PC-9 (cell line): ENCODE measurements around the gene CYB5A. TPM values are rescaled to one million over a fixed set of nuclear protein-coding genes. Genes with fewer than 3 reads are reported as not detected.
A peak's percentile ranks its signal among the peaks of the same experiment; 100 is the strongest.

ENCODE experiments used
- BruUV-seq: library from RNA; stranded (reverse); fragments of 400-500 nt; replicated peaks from 2 replicates; lab custom pipeline; 2021; lab: Mats Ljungman, UMichigan
- CTCF ChIA-PET: fragments of 300-600 bp; sonication (Branson Sonifier 250); formaldehyde crosslinking; loops from one replicate; lab custom pipeline; 2022; ENCODE audit warnings: antibody characterized with exemption; lab: Charles Lee
- POLR2A ChIA-PET: fragments of 300-600 bp; sonication (Branson Sonifier 250); formaldehyde crosslinking; loops from one replicate; lab custom pipeline; 2022; ENCODE audit warnings: antibody characterized with exemption; ENCODE audit not compliant: unreplicated experiment; lab: Charles Lee
- DNase-seq, 2 experiments: peaks; one replicate each; pipeline versions ENCODE4 v3.0.0 to v3.0.0-alpha.2; 2015 to 2022; ENCODE audit warnings: mixed read lengths in 1 of 2
- H2AFZ ChIP-seq: fragments of 200-600 bp; sonication (generic); 2 replicates; pipeline ENCODE4 v1.8.1; 2017; ENCODE audit warnings: antibody characterized with exemption
- H3F3A ChIP-seq: fragments of 200-600 bp; sonication (generic); 2 replicates; pipeline ENCODE4 v1.8.1; 2017; ENCODE audit warnings: antibody characterized with exemption, mild to moderate bottlenecking, low read depth; ENCODE audit not compliant: insufficient read depth
- H3K27ac ChIP-seq: fragments of 200-600 bp; sonication (generic); 2 replicates; pipeline ENCODE4 v1.6.1; 2016; ENCODE audit warnings: mixed run types
- H3K27me3 ChIP-seq: fragments of 200-600 bp; sonication (generic); 2 replicates; pipeline ENCODE4 v1.6.1; 2016; ENCODE audit warnings: low read depth, mixed run types; ENCODE audit not compliant: insufficient read depth
- H3K36me3 ChIP-seq: fragments of 200-600 bp; sonication (generic); 2 replicates; pipeline ENCODE4 v1.6.1; 2016; ENCODE audit warnings: low read depth, mixed run types
- H3K4me1 ChIP-seq: fragments of 200-600 bp; sonication (generic); replicated peaks from 2 replicates; pipeline ENCODE4 v1.6.1; 2016; ENCODE audit warnings: mixed run types; ENCODE audit not compliant: insufficient read depth
- H3K4me2 ChIP-seq: fragments of 200-600 bp; sonication (generic); 2 replicates; pipeline ENCODE4 v1.6.1; 2017; ENCODE audit warnings: mixed run types
- H3K4me3 ChIP-seq: fragments of 200-600 bp; sonication (generic); 2 replicates; pipeline ENCODE4 v1.6.1; 2016; ENCODE audit warnings: mixed run types
- H3K79me2 ChIP-seq: fragments of 200-600 bp; sonication (generic); 2 replicates; pipeline ENCODE4 v1.6.1; 2017; ENCODE audit warnings: low read depth, mixed run types
- H3K9me2 ChIP-seq: fragments of 200-600 bp; sonication (generic); 2 replicates; pipeline ENCODE4 v1.8.1; 2017; ENCODE audit warnings: mild to moderate bottlenecking; ENCODE audit not compliant: insufficient read depth
- H3K9me3 ChIP-seq: fragments of 200-600 bp; sonication (generic); 2 replicates; pipeline ENCODE4 v1.8.1; 2016; ENCODE audit warnings: low read depth; ENCODE audit not compliant: insufficient read depth
- H4K20me1 ChIP-seq: fragments of 200-600 bp; sonication (generic); 2 replicates; pipeline ENCODE4 v1.8.1; 2017; ENCODE audit not compliant: insufficient read depth
- EZH2 ChIP-seq: fragments of 200-600 bp; sonication (generic); IDR thresholded peaks from 2 replicates; pipeline ENCODE4 v1.8.0; 2017; ENCODE audit warnings: antibody characterized with exemption, low read depth
- intact Hi-C: fragments of 100-400 bp; cut with micrococcal nuclease; formaldehyde crosslinking; loops from one replicate; pipeline ENCODE4 v1.10.0; 2022; ENCODE audit not compliant: unreplicated experiment
- total RNA-seq: library from RNA; stranded (reverse); gene quantifications from 2 replicates; pipeline ENCODE4 v1.2.3, GENCODE V29; 2021
- TF ChIP-seq, protein P1 (sequence below): fragments of 200-600 bp; sonication (generic); conservative IDR thresholded peaks from 2 replicates; pipeline ENCODE4 v1.6.1; 2017; ENCODE audit warnings: mixed run types, antibody characterized with exemption, mild to moderate bottlenecking, moderate library complexity

CYB5A gene
- total RNA-seq, 1 experiment from 2014 or later: 109 TPM

DNA sequence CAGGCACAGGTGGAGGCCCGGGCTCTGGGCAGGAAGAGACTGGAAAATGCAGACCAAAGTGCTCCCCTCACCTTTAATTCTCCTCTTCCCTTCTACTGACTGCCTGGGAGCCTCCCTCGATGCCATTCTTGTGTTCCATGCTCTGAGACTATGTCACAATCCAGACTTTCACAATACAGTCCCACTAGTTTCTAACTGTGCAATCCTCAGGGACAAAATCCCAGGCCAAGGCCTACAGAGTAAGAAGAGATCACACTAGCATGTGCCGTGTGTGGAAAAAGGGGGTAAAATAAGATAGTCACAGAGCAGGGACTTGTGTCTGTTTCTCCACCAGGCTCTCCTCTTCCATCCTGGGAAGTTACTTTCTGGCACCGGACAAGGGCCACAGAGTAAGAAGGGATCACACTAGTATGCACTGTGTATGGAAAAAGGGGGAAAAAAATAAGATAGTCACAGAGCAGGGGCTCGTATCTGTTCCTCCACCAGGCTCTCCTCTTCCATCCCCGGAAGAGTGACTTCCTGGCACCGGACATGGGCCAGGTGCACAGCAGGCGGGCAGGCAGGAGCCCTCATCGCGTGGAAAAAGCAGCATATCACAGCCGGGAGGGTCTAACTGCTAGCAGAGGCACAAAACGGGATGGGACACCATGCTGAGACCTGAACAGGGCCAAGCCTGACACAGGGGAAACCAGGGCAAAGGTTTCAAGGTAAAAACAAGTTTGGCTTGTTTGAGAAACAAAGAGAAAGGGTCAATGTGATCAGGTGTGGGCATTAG lies 9.6 kb downstream of the CYB5A start:
- H3K9me2 ChIP-seq: no peaks in the 10 kb centered on the region
- peak overlapping the region; percentile 45 for H3K4me3 ChIP-seq
- peak; percentile 23 to 86 for DNase-seq
- H4K20me1 ChIP-seq: no peaks in the 10 kb centered on the region
- peak overlapping the region; percentile 83 for H3K4me2 ChIP-seq
- no peaks in the 10 kb centered on the region for H3K36me3 ChIP-seq
- H3F3A ChIP-seq: peaks cover 22% of the 10 kb centered on the region; the same call in 1 of the 2 replicates
- no peaks in the 10 kb centered on the region for H3K9me3 ChIP-seq
- intact Hi-C loops: no loop called here
- BruUV-seq: no TSS peak
- H2AFZ ChIP-seq: peak overlapping the region; percentile 69
- POLR2A ChIA-PET: no interaction called here
- H3K4me1 ChIP-seq: peaks cover 64% of the 10 kb centered on the region
- H3K79me2 ChIP-seq: peaks cover 97% of the 10 kb centered on the region
- CTCF ChIA-PET: interaction anchor here (0.6 kb wide), 1 partner anchor 967 kb away, joined by 4 read pairs; no protein-coding TSS in a partner anchor
- TF ChIP-seq EZH2: no peak
- TF ChIP-seq, protein P1, sequence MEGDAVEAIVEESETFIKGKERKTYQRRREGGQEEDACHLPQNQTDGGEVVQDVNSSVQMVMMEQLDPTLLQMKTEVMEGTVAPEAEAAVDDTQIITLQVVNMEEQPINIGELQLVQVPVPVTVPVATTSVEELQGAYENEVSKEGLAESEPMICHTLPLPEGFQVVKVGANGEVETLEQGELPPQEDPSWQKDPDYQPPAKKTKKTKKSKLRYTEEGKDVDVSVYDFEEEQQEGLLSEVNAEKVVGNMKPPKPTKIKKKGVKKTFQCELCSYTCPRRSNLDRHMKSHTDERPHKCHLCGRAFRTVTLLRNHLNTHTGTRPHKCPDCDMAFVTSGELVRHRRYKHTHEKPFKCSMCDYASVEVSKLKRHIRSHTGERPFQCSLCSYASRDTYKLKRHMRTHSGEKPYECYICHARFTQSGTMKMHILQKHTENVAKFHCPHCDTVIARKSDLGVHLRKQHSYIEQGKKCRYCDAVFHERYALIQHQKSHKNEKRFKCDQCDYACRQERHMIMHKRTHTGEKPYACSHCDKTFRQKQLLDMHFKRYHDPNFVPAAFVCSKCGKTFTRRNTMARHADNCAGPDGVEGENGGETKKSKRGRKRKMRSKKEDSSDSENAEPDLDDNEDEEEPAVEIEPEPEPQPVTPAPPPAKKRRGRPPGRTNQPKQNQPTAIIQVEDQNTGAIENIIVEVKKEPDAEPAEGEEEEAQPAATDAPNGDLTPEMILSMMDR: no peak
- peak overlapping the region; percentile 87 for H3K27ac ChIP-seq
- no peaks in the 10 kb centered on the region for H3K27me3 ChIP-seq

DNA sequence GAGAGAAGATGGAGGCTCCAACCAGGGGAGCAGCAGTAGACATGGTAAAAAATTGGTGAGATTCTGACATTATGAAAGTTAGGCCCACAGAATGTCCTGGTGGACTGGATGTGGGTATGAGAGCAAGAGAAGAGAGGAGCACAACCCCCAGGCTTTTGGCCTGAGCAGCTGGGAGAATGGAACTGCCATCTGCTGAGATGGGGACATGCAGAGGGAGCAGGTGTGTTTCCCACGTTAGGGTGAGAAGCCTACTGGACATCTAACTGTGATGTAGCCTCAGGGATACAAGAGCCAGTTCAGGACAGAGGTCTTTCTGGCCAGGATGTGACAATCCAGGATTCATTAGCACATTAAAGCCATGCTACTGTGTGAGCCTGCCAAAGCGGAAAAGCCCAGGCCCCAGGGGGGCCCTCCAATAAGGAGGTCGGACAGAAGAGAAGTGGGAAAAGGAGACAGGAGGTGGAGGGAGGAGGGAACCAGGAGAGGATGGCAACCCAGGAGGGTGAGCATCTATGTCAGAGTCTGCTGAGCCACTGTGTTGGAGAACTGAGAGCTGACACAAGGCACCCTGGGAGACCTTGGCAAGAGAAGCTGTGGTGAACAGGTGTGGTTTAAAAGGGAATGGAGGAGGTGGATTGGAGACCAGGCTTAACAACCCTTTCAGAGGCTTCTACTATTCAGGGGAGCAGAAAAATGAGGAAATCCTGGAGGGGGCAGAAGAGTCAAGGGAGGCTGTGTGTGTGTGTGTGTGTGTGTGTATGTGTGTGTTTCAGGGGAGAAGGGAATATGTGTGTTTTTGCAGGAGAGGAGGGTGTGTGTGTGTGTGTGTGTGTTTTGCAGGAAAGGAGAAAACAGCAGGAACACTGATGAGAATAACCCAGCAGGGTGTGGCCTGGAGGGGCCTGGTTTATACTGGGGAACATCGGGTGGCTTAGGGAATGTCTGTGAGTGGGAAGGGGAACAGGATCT lies 10.5 kb downstream of the CYB5A start:
- Histone ChIP-seq H3K79me2 (peaks cover 96% of the 10 kb centered on the region), H3K36me3 (no peaks in the 10 kb centered on the region), H3F3A (peaks cover 22% of the 10 kb centered on the region; the same call in 1 of the 2 replicates), H4K20me1 (no peaks in the 10 kb centered on the region), H3K4me2 (peak overlapping the region; percentile 83), H2AFZ (peak overlapping the region; percentile 69), H3K27ac (peak overlapping the region; percentile 87), H3K27me3 (no peaks in the 10 kb centered on the region), H3K4me1 (peaks cover 55% of the 10 kb centered on the region), H3K4me3 (peak overlapping the region; percentile 45; the same call in 1 of the 2 replicates), H3K9me2 (no peaks in the 10 kb centered on the region), H3K9me3 (no peaks in the 10 kb centered on the region)
- TF ChIP-seq EZH2: no peak
- TF ChIP-seq, protein P1: no peak
- intact Hi-C loops: no loop called here
- ChIA-PET CTCF (interaction anchor here (0.6 kb wide), 1 partner anchor 968 kb away, joined by 4 read pairs; no protein-coding TSS in a partner anchor), POLR2A (no interaction called here)
- no peak for DNase-seq
- BruUV-seq: no TSS peak

DNA sequence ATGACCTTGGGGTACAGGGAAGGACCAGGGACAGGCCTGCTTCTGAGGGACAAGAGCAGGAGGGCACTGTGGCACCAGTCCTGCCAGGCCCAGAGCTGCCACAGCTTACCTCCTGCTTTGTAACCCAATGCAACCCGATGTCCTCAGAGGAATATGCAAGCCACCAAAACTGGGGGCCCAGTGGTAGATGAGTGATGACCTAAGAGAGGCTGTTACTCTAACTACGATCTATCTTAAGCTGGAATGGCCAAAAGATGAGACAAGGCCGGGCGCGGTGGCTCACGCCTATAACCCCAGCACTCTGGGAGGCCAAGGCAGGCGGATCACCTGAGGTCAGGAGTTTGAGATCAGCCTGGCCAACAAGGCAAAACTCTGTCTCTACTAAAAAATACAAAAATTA lies 12.8 kb downstream of the CYB5A start:
- intact Hi-C loops: no loop called here
- no TSS peak for BruUV-seq

More for the DNA sequence above, 12.8 kb downstream of the CYB5A start:
- H3K27ac ChIP-seq: no peak overlapping the region
- POLR2A ChIA-PET: no interaction called here
- CTCF ChIA-PET: no interaction called here
- no peaks in the 10 kb centered on the region for H4K20me1 ChIP-seq
- DNase-seq: no peak
- no peaks in the 10 kb centered on the region for H3K9me2 ChIP-seq
- no peaks in the 10 kb centered on the region for H3K36me3 ChIP-seq
- no peaks in the 10 kb centered on the region for H3K27me3 ChIP-seq
- H3K4me3 ChIP-seq: no peak overlapping the region
- TF ChIP-seq EZH2: no peak
- TF ChIP-seq, protein P1: no peak
- H3K4me1 ChIP-seq: peaks cover 34% of the 10 kb centered on the region
- H2AFZ ChIP-seq: no peak overlapping the region
- no peak overlapping the region for H3K4me2 ChIP-seq
- peaks cover 94% of the 10 kb centered on the region for H3K79me2 ChIP-seq
- H3F3A ChIP-seq: peaks cover 22% of the 10 kb centered on the region; the same call in 1 of the 2 replicates
- H3K9me3 ChIP-seq: no peaks in the 10 kb centered on the region
